GM12801 (cell line): ENCODE measurements around the gene SFXN3.

Experiments used
- CTCF ChIP-seq: IDR thresholded peaks from one replicate; pipeline ENCODE4 v1.5.1; 2011; ENCODE audit warnings: control low read depth; ENCODE audit not compliant: insufficient read length; ENCODE audit errors: extremely low read depth

The SFXN3 gene

GRCh38 chr10:101050208-101051069 is 19.4 kb downstream of the SFXN3 start:
- no peak for TF ChIP-seq CTCF

GRCh38 chr10:101052285-101052684 is 21.3 kb downstream of the SFXN3 start:
- no peak for TF ChIP-seq CTCF

- TF ChIP-seq CTCF, result no peak
Measured at GRCh38 chr10:101053516-101053915, 22.5 kb downstream of the SFXN3 start.

GRCh38 chr10:101054351-101054750 is 23.3 kb downstream of the SFXN3 start:
- TF ChIP-seq CTCF, result no peak

GRCh38 chr10:101054876-101055275 is 23.8 kb downstream of the SFXN3 start:
- no peak for TF ChIP-seq CTCF

- TF ChIP-seq CTCF, result no peak
Measured at GRCh38 chr10:101055411-101055810, 24.4 kb downstream of the SFXN3 start.

- TF ChIP-seq CTCF, result no peak
Measured at GRCh38 chr10:101056365-101057151, 25.5 kb downstream of the SFXN3 start.
